GM12801 (cell line): ENCODE data around the gene DACT1.

ENCODE experiments used
- CTCF ChIP-seq: IDR thresholded peaks from one replicate; pipeline ENCODE4 v1.5.1; 2011; ENCODE audit warnings: control low read depth; ENCODE audit not compliant: insufficient read length; ENCODE audit errors: extremely low read depth

The DACT1 gene

DNA sequence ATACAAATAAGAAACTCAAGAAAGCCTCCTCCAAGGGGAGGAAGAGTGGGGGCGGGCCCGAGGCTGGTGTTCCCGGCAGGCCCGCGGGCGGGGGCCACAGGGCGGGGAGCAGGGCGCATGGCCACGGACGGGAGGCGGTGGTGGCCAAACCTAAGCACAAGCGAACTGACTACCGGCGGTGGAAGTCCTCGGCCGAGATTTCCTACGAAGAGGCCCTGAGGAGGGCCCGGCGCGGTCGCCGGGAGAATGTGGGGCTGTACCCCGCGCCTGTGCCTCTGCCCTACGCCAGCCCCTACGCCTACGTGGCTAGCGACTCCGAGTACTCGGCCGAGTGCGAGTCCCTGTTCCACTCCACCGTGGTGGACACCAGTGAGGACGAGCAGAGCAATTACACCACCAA is 8.7 kb downstream of the DACT1 start:
- no peak for TF ChIP-seq CTCF

- TF ChIP-seq CTCF = no peak
Observed at GRCh38 chr14:58647777-58648176, 10.0 kb downstream of the DACT1 start.

DNA sequence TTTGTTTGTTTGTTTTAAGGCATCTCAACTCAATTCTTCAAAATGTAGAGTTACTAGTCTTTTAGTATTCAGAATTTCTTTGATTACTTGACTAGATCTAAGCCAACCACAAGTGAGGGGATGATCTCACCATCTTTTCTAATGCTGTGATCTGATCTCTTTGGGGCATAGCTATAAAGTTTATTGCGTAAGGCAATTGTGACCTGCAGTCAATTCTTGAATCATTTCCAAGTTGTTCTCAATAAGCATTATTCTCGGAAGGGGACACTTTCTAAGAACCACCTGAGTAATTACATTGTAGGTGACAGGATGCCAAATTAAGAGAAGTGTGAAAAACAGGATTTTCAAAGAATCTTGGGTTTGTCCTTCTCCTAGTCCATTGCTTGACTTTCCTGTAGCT is 13.1 kb downstream of the DACT1 start:
- no peak for TF ChIP-seq CTCF

DNA sequence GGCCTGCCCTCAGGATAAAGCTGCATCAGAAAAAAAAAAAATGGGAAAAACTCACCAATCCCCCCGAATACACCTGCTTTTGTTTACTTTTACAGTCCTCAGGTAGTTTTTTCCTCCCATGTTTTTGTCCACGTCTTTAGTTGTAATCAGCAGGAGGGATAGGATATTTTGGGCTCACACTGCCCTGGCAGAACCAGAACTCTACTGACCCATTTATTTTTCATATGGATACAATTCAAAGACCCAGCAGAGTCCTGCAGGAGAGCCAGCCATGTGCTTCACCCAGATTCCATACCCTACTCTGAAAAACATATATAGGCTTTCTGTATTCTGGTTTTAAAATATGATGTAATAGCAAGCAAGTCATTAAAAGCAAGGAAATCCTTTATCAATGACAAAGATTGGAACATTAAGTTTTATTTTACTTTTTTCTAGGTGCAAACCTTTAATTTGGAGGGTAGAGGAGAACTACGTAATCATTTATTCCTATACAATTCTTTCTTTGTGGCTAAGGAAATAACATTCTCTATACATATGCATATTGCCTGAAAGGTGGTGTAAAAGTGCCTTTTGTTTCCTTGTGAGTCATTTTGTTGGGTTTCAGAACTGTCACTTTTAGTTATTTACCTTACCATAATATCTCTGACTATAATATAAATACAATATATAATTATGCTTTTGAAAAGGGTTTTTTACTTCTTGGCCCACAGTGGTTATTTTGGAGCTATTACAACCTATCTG is 19.1 kb downstream of the DACT1 start:
- TF ChIP-seq CTCF = no peak

- TF ChIP-seq CTCF = no peak
Observed at GRCh38 chr14:58659061-58659460, 21.3 kb downstream of the DACT1 start.

DNA sequence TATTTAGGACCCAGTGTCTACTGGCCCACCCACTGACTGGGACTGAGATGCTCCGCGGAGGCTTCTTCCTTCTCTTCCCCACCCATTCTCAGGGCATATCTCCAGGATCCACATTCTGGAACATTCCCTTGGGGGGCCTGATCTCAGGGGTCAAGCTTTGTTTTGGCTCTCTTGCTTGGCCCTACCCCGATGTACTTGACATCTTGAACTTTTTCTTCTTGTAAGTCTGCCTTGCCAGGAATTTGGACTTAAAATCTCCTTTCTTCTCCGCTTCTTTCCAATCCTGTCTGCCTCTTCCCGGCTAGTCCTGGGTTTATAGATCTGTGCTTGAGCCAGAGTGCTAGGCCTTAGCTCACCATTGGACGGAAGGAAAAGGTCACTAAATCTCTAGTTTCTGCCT is 22.1 kb downstream of the DACT1 start:
- TF ChIP-seq CTCF = no peak

GRCh38 chr14:58660407-58660806 is 22.6 kb downstream of the DACT1 start:
- no peak for TF ChIP-seq CTCF
